HG03045 (cell line): ENCODE measurements around the gene FGD5.

Experiments used
- ATAC-seq: cut with Tn5 transposase; IDR thresholded peaks from one replicate; pipeline ENCODE4 v1.9.1; 2021; ENCODE audit warnings: mild to moderate bottlenecking, moderate library complexity; ENCODE audit not compliant: unreplicated experiment

The FGD5 gene

GRCh38 chr3:14959359-14959943 lies 140.7 kb downstream of the FGD5 start:
- no peak for ATAC-seq

DNA sequence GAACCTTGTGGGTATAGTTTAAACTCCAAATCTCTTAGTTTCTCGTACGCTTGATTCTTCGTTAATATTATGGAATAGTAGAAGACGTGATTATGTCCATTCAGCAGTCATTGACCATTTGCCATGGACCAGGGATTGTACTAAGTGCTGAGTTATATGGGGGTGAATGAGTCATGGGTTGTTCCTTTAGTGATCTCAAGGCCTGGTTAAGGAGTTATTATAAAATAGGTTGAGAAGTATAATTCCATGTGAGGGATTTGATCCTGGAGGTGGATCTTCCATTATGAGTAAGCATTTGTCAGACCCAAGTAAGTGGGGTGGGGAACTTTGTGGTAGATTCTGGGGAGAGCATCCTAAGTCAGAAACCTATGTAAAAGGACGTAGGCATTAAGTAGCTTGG lies 144.0 kb downstream of the FGD5 start:
- no peak for ATAC-seq

DNA sequence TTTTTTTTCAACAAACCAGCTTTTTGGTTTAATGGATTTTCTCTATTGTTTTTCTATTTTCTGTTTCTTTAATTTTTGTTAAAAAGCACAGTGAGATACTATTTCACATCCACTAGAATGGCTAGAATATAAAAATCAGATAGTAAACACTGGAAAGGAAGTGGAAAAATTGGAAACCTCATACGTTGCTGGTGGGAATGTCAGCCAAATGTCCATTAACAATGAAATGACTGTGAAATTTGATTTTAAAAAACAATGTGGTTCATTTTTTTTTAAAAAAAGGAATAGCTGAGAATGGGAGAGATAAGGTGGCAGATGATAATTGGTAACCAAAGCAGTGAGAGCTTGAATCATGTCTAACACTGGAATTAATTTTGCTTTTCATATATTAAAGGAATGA lies 148.5 kb downstream of the FGD5 start:
- no peak for ATAC-seq

GRCh38 chr3:14969671-14970070 lies 150.9 kb downstream of the FGD5 start:
- ATAC-seq: no peak

GRCh38 chr3:14976317-14976716 lies 157.6 kb downstream of the FGD5 start:
- ATAC-seq: no peak

DNA sequence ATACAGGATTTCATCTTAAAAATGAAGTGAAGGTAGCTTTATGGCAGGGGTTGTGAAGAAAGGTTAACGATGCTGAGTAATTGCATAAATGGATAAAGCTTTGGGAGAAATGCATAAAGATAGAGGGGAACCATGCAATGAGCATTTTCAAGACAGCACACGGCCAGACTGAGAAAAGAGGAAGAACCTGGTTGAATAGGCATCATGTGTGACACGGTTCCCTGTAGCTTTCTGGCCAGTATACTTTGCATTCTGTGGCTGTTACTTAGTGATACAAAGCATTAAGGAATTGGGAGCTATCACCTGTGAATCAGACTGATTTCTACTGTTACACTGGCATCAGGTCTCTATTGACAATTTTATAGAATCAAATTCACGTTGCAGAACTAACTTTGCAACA lies 161.9 kb downstream of the FGD5 start:
- no peak for ATAC-seq
